ENCODE data around the gene PAK2.
A peak's percentile ranks its signal among the peaks of the same experiment; 100 is the strongest.
"Not testable (repeated sequence)": the region's sequence is repeated elsewhere in the genome, so short reads cannot be mapped to it uniquely, and the experiment has no call there.

The PAK2 gene

DNA sequence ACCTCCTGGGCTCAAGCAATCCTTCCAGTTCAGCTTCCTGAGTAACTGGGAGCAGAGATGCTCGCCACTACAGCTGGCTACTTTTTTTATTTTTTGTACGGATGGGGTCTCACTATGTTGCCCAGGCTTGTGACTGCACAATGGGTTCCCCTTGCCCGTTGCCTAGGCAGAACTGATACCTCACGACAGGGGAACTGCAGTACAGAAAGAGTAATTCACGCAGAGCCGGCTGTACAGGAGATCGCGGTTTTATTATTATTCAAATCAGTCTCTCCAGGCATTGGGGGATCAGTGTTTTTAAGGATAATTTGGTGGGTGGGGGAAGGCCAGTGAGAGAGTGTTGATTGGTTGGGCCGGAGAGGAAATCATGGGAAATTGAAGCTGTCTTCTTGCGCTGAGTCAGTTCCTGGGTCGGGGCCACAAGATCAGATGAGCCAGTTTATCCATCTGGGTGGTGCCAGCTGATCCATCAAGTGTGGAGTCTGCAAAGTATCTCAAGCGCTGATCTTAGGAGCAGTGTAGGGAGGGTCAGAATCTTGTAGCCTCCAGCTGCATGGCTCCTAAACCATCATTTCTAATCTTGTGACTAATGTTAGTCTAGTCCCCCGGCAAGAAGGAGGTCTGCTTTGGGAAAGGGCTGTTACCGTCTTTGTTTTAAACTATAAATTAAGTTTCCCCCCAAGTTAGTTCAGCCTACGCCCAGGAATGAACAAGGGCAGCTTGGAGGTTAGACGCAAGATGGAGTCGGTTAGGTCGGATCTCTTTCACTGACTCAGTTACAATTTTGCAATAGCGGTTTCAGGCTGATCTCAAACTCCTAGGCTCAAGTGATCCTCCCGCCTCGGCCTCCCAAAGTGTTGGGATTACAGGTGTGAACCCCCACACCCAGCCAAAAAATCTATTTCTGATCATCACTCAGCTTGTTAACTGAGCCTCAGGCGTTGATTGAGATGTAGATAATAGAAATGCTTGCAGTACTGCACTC lies 104.9 kb downstream of the PAK2 start:
- DNase-seq, result not testable (repeated sequence)

DNA sequence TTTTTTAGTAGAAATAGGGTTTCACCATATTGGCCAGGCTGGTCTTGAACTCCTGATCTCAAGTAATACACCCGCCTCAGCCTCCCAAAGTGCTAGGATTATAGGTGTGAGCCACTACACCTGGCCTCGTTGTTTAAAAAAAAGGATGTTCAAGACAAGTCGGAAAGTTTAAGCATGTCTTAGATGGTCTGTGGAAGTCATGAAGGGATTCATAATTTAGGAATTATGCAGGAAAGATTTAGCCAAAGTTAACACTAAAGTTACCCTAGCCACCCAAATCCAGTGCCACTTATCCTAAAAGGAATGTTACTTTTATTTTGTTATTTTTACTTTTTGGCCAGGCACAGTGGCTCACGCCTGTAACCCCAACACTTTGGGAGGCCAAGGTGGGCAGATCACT lies 108.7 kb downstream of the PAK2 start:
- DNase-seq, result not testable (repeated sequence)

DNA sequence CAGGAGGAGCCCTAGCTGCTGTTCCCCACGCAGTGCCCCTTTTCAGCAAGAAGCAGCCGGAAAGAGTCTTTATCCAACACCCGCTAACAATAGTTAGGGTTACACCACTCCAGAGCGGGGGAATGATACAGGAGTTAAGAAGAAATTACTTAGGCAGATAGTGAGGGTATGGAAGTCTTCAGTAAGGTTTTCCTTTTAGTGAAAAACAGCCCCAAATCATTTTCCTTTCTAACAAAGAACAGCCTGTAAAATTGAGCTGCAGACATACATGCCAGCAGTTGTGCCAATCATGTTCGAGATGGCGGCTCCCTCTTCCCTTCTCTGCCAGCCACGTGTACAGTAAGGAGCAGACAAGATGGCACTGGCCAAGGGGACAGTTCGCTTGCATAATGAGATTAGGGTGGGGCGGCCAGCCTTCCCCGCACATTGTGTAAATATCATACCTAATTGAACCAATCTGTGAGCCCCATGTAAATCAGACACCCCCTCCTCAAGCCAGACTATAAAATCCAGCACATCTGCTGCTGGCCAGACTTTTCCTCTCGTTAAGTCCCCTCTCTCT lies 109.6 kb downstream of the PAK2 start:
- no peak for DNase-seq

DNA sequence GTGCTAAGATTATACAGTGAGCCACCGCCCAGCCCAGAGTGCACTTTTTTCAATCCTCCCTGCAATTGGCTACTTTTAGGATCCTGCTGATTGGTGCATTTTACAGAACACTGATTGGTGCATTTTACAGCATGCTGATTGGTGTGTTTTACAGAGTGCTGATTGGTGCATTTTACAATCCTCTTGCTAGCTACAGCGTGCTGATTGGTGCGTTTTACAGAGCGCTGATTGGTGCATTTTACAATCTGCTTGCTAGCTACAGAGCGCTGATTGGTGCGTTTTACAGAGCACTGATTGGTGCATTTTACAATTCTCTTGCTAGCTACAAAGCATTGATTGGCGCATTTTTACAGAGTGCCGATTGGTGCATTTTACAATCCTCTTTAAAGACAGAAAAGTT lies 123.3 kb downstream of the PAK2 start:
- DNase-seq, result not testable (repeated sequence)

DNA sequence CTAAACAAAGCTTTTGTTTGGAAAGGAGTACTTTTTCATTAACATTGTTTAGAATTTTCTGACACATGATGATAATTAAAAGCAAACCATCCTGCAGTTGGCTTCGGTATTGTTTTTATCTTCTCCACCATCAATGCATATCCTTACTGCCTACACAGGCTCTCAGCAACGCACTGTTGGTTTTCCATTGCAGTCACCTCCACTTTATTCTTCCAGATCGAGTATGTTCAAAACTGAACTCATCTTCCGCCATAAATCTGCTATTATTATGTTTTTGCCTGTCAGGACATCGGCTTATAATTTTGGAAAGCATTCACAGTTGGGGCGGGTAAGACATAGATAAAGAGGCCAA lies 127.5 kb downstream of the PAK2 start:
- no peak for DNase-seq

DNA sequence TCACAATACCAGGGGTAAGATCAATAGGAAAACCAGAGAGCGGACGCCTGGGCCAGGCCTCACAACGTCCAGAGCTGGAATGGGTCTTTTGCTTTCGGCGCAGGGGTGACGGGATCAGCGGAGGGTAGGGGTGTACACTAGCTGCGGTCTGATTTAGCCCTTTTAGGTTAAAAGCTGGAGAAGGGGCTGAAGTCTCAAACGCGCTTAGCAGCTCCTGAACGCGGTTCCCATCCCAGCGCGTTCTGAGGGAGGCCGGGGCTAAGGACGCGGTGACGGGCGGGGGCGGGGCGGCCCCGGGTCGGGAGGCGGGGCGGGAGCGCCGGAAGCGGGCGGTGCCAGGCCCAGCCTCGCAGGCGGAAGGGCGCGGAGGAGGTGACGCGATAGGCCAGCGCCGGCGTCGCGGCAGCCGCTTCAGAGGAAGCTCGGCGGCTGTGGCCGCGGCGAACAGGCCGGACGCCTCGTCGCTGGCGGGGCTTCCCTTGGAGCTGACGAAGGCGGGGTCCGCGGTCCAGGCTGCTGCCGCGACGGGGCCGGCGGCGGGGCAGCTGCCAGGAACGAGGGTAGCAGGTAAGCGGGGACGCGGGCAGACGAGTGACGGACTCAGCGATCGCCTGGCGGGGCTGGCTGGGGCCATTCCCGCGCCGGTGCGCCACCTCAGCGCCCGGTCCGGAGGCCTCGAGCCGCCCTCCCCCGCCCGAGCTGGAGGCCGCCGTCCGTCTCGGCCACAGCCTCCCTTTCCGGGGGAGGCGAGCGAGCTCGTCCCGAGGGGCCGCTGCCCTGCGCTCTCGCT lies 128.0 kb downstream of the PAK2 start, which contains the start of gene SENP5:
Gene SENP5, plus strand, starts transcription at position 414 of the 790 bp plus-strand sequence. CDS start 17,262 bp downstream, outside the sequence.
- DNase-seq, result peak; percentile 90

DNA sequence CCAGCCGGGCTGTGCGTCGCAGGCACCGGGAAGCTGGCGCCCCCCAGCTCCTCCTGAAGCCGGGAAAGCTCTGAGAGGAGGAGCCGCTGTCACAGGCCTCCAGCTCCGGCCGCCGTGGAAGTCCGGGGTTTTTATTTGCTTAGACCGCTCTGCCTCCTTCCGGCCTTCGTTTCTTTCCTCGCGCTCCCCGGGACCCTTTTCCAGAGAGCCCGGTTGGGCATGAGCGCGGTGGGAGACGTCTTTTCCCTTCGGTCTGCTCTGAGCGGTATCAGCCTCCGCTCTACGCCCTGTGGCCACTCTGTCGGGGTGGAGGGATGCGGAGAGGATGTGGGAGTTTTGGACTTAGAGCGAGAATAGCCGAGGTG lies 128.6 kb downstream of the PAK2 start:
- peak; percentile 6 for DNase-seq

DNA sequence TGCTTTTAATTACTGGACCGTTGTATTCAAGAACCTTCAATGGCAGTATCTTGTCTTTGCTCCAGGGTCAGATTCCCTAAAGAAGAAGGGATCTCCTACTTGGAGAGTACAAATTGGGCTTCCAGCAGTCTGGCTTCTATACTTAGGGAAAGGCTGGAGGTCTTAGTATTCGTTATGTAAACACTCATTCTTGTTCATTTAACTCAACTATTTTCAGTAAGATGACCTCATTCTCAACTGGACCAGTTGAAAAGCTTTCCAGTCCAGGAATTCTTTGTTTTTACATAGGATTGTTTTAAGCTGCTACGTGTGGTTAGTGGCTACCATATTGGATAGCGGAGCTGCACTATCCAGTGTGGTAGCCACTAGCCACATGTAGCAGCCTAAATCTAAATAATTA lies 132.7 kb downstream of the PAK2 start:
- DNase-seq, result no peak

DNA sequence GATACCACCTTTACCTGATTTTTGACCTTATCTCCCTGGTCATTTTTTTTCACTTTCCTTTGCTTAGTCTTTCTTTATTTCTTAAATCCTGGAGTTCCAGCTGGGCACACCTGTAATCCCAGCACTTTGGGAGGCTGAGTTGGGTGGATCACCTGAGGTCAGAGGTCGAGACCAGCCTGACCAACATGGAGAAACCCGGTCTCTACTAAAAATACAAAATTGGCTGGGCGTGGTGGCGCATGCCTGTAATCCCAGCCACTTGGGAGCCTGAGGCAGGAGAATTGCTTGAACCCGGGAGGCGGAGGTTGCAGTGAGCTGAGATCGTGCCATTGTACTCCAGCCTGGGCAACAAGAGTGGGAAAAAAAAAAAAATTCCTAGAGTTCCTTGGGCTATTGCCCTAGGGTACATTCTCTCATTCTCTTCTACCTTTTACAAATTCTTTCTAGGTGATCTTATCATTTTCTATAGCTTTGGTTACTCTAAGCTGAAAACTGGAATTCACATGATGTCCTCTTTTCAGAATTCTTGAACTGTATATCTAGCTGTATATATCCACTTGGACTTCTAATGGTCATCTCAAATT lies 134.9 kb downstream of the PAK2 start:
- DNase-seq, result not testable (repeated sequence)

DNA sequence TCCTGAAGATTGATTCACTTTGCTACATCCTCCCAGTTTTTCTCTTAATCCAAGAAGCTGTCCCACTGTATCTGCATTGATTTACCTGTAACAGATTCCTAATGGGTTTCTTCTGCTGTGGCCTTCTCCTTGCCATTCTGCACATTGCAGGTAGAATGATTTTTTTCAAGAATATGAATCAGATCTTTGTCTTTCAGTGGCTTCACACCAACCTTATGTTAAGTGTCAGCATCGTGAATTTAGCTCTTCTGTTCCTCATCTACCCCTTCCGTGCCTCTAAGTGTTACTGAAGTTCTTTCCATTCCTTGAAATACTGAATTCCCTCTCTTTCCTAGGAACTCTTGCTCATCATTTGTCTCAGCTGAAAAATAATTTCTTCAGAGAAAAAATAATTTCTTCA lies 135.6 kb downstream of the PAK2 start:
- no peak for DNase-seq

Data from stimulated activated CD4-positive, alpha-beta T cell treated with anti-CD3 and anti-CD28 coated beads, Interleukin-4, amount 100 ng/mL, for 1 hour (primary cell).